ENCODE results near the gene BBOX1.

GRCh38 chr11:27058456-27058855 is 17.8 kb downstream of the BBOX1 start:
- TF ChIP-seq POLR2A (IDR thresholded peaks at IDR 0.05) = no peak
- TF ChIP-seq, protein P1, sequence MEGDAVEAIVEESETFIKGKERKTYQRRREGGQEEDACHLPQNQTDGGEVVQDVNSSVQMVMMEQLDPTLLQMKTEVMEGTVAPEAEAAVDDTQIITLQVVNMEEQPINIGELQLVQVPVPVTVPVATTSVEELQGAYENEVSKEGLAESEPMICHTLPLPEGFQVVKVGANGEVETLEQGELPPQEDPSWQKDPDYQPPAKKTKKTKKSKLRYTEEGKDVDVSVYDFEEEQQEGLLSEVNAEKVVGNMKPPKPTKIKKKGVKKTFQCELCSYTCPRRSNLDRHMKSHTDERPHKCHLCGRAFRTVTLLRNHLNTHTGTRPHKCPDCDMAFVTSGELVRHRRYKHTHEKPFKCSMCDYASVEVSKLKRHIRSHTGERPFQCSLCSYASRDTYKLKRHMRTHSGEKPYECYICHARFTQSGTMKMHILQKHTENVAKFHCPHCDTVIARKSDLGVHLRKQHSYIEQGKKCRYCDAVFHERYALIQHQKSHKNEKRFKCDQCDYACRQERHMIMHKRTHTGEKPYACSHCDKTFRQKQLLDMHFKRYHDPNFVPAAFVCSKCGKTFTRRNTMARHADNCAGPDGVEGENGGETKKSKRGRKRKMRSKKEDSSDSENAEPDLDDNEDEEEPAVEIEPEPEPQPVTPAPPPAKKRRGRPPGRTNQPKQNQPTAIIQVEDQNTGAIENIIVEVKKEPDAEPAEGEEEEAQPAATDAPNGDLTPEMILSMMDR (IDR thresholded peaks at IDR 0.05) = no peak

Measured in thyroid gland (tissue), 4 donors.